ENCODE results near the gene VAV2. TPM values are rescaled to one million over a fixed set of nuclear protein-coding genes. Genes with fewer than 3 reads are reported as not detected.

The VAV2 gene
- total RNA-seq, 3 donors from 2014 or later (not counting 1 experiment from before 2014, with no cell fraction given), result 3.9 to 5.1 (median 4.8) TPM

DNA sequence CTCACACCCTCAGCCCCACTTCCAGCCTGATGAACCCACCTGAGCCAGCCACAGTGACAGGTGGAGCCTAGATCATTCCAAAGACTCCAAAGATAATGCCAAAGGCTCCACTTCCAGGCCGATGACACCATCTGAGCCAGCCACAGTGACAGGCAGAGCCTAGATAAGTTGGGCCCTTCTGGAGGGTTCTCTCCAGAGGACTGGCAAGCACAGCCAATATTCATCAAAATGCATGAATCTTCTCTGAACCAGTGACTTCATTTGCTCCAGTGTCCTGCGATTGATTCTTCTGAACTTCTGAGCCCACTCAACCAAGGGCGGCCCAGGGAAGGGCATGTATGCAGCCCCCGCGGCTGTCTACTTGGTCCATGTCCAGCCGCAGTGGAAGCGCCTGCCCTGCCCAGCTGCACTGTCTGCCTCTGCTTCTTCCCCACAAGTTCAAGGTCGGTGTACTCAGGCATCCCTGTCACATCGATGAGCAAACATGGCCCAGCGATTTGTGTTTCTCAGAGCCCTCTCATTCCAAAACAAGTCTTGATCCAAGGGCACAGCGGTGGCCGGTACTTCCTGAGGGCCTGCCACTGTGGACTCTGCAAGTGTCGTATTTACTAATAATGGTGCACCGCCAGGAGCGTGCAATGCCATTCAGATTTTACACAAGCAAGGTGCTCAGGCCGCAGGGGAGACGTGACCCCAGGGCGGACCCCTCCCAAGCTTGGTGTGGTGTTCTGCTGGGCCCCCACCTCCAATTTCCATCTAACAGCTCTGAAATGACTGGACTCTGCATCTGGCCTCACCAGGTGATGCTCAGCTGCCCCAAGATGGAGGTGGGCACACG lies 107.0 kb downstream of the VAV2 start:
- DNase-seq (no peak), ATAC-seq (no peak)
- Histone ChIP-seq H3K36me3 (ENCODE audit: control insufficient read depth, insufficient read depth, low read length) (no peaks in the 10 kb centered on the region), H3K27ac (ENCODE audit: low read length) (no peak overlapping the region), H3K27me3 (ENCODE audit: control insufficient read depth, insufficient read depth, low read length) (no peaks in the 10 kb centered on the region), H3K9me3 (ENCODE audit: control insufficient read depth, insufficient read depth, low read length) (no peaks in the 10 kb centered on the region), H3K4me3 (ENCODE audit: low read length) (no peak overlapping the region), H3K4me1 (ENCODE audit: control insufficient read depth, insufficient read depth, low read length) (no peaks in the 10 kb centered on the region)
- TF ChIP-seq, protein P1, sequence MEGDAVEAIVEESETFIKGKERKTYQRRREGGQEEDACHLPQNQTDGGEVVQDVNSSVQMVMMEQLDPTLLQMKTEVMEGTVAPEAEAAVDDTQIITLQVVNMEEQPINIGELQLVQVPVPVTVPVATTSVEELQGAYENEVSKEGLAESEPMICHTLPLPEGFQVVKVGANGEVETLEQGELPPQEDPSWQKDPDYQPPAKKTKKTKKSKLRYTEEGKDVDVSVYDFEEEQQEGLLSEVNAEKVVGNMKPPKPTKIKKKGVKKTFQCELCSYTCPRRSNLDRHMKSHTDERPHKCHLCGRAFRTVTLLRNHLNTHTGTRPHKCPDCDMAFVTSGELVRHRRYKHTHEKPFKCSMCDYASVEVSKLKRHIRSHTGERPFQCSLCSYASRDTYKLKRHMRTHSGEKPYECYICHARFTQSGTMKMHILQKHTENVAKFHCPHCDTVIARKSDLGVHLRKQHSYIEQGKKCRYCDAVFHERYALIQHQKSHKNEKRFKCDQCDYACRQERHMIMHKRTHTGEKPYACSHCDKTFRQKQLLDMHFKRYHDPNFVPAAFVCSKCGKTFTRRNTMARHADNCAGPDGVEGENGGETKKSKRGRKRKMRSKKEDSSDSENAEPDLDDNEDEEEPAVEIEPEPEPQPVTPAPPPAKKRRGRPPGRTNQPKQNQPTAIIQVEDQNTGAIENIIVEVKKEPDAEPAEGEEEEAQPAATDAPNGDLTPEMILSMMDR (IDR thresholded peaks at IDR 0.05), result no peak
- WGBS (ENCODE audit: insufficient coverage), result 94% methylated on average over 19 of the region's 19 CpGs
- Mint-ChIP-seq H3K36me3 (no peaks in the 10 kb centered on the region), H3K4me1 (no peaks in the 10 kb centered on the region), H3K9me3 (no peaks in the 10 kb centered on the region), H3K27me3 (ENCODE audit: low read depth in 2 of 2) (no peaks in the 10 kb centered on the region), H3K27ac (no peak overlapping the region), H3K4me3 (no peak overlapping the region)
- intact Hi-C loops (cut with micrococcal nuclease), result no loop called here

DNA sequence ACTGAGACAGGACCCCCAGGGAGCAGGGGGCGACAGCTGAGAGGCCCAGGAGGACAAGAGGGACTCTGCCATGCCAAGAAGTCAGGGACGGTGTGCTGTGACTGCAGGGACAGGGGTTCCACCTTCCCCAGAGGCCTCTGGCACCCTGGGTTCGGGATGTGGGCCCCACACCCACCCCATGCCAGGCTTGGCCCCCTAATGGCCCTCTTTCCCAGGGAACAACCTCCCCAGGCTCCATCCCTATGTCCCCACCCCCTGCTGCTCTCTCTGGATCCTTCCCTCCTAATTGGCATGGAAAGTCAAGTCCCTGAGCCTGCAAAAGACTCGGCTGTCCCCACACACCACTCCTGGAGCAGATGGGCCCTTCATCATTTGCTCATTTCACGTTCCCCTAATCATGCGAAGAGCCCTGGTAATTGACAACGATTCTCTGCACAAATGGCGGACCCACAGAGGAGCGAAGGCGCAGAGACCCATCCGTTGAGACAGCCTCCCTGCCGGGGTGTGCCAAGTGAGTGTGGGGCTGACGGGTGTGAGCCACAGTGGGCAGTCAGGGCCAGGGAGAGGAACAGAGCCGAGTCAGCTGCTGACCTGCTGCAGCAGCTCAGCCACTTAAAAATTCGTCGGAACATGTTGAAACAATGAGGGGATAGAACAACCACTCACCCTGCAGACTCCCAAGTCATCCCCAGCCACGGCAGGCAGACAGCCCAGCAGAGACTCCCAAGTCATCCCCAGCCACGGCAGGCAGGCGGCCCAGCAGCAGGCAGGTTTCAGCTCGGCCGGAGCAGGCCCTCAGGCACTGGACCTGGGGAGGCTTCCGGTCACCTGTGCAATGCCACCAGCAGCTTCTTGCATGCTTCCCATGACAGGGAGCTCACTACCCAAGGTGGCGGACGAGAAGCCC lies 109.0 kb downstream of the VAV2 start:
- no peak overlapping the region for H3K4me3 Mint-ChIP-seq
- Histone ChIP-seq H3K27me3 (ENCODE audit: control insufficient read depth, insufficient read depth, low read length) (no peaks in the 10 kb centered on the region), H3K27ac (ENCODE audit: low read length) (no peak overlapping the region), H3K4me3 (ENCODE audit: low read length) (no peak overlapping the region), H3K36me3 (ENCODE audit: control insufficient read depth, insufficient read depth, low read length) (no peaks in the 10 kb centered on the region), H3K9me3 (ENCODE audit: control insufficient read depth, insufficient read depth, low read length) (no peaks in the 10 kb centered on the region), H3K4me1 (ENCODE audit: control insufficient read depth, insufficient read depth, low read length) (no peaks in the 10 kb centered on the region)
- 90% methylated on average over 24 of the region's 24 CpGs for WGBS (ENCODE audit: insufficient coverage)
- no peaks in the 10 kb centered on the region for H3K36me3 Mint-ChIP-seq
- H3K27ac Mint-ChIP-seq, result no peak overlapping the region
- TF ChIP-seq, protein P1 (IDR thresholded peaks at IDR 0.05), result no peak
- no peaks in the 10 kb centered on the region for H3K9me3 Mint-ChIP-seq
- ATAC-seq (no peak), DNase-seq (no peak)
- intact Hi-C loops (cut with micrococcal nuclease), result no loop called here
- no peaks in the 10 kb centered on the region for H3K4me1 Mint-ChIP-seq
- H3K27me3 Mint-ChIP-seq (ENCODE audit: low read depth in 2 of 2), result no peaks in the 10 kb centered on the region

DNA sequence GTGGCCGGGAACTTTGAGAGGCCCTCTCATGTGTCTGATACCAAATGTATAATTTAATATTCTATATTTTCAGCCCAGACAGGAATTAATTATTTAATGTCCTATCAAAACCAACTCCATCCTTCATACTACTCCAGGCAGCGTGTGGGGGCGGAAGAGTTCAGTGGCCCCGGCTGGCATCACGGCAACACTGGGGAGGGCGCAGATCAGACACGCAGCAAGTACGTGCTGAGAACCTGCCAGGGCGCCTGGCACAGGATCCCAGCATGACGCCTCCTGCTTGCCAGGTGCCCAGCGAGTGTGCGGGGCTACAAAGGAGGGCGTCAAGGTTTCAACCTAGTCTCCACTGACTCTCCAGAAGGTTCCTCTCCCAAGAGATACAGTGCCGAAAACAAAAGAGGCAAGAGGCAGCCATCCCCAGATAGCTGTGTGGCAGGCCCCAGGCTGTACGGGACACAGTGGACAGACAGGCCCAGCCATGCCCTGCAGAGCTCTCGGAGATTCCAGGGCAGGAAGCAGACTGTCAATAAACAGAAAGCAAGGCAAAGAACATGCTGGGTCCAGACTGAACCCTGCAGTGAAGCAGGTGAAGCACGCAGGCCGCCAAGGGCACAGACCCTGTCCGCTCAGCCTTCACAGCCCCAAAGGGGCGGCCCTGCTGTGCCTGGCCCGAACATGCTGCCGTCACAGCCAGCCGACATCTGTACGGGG lies 110.3 kb downstream of the VAV2 start:
- Histone ChIP-seq H3K27ac (ENCODE audit: low read length) (no peak overlapping the region), H3K4me1 (ENCODE audit: control insufficient read depth, insufficient read depth, low read length) (no peaks in the 10 kb centered on the region), H3K36me3 (ENCODE audit: control insufficient read depth, insufficient read depth, low read length) (no peaks in the 10 kb centered on the region), H3K9me3 (ENCODE audit: control insufficient read depth, insufficient read depth, low read length) (no peaks in the 10 kb centered on the region), H3K27me3 (ENCODE audit: control insufficient read depth, insufficient read depth, low read length) (no peaks in the 10 kb centered on the region), H3K4me3 (ENCODE audit: low read length) (no peak overlapping the region)
- no peaks in the 10 kb centered on the region for H3K4me1 Mint-ChIP-seq
- intact Hi-C loops (cut with micrococcal nuclease), result no loop called here
- WGBS (ENCODE audit: insufficient coverage), result 94% methylated on average over 24 of the region's 24 CpGs
- ATAC-seq (no peak), DNase-seq (no peak)
- H3K4me3 Mint-ChIP-seq, result no peak overlapping the region
- H3K27ac Mint-ChIP-seq, result no peak overlapping the region
- no peaks in the 10 kb centered on the region for H3K36me3 Mint-ChIP-seq
- no peaks in the 10 kb centered on the region for H3K27me3 Mint-ChIP-seq (ENCODE audit: low read depth in 2 of 2)
- TF ChIP-seq, protein P1 (IDR thresholded peaks at IDR 0.05), result no peak
- no peaks in the 10 kb centered on the region for H3K9me3 Mint-ChIP-seq
